Right cardiac atrium (tissue), 5 donors: ENCODE data around the gene FAM98C. TPM values are rescaled to one million over a fixed set of nuclear protein-coding genes. Genes with fewer than 3 reads are reported as not detected.

Experiments
- ATAC-seq, 2 donors: fragments of 200-7000 bp; cut with Tn5 transposase; one replicate each; pipeline versions ENCODE4 v1.8.0 to v1.9.1; 2020; ENCODE audit warnings: moderate library complexity in 2 of 2, mild to moderate bottlenecking in 1 of 2
- DNase-seq, 3 donors: peaks; one replicate each; pipeline ENCODE4 v3.0.0-alpha.2; 2020
- H3K27ac ChIP-seq: one replicate; pipeline ENCODE4 v1.5.1; 2013; ENCODE audit warnings: mild to moderate bottlenecking, low read length, control low read depth, moderate library complexity
- H3K27me3 ChIP-seq: one replicate; pipeline ENCODE4 v1.6.1; 2013; ENCODE audit not compliant: control insufficient read depth, insufficient read depth
- H3K4me1 ChIP-seq: one replicate; pipeline ENCODE4 v1.6.1; 2013; ENCODE audit warnings: low read length; ENCODE audit not compliant: control insufficient read depth, insufficient read depth
- H3K4me3 ChIP-seq: one replicate; pipeline ENCODE4 v1.5.1; 2013; ENCODE audit warnings: low read length, control low read depth
- H3K9me3 ChIP-seq: one replicate; pipeline ENCODE4 v1.6.1; 2013; ENCODE audit warnings: low read length; ENCODE audit not compliant: control insufficient read depth
- WGBS: extraction: QIAGEN DNeasy Blood & Tissue Kit; methylation state at CpG from one replicate; pipeline ENCODE4 v1.1.7; 2013; 5-methylcytosine and 5-hydroxymethylcytosine counted together
- intact Hi-C, 4 donors: fragments of 100-400 bp; cut with DNase I; formaldehyde crosslinking; loops; one replicate each; pipeline versions ENCODE4 v1.11.0 to v1.14.0; 2022 to 2023
- polyA plus RNA-seq: library from polyadenylated mRNA; stranded (reverse); fragments of 200-250 nt; gene quantifications from one replicate; pipeline ENCODE4 v1.2.3, GENCODE V29; 2013
- total RNA-seq, 4 donors: library from RNA; stranded (reverse); fragmentation: NEBNext Ultra II Directional; extraction: Animal tissue kit (Norgen Biotek cat#: 25700); gene quantifications; one replicate each; pipeline ENCODE4 v1.2.1, GENCODE V29; 2021
- donor health status: healthy with polysubstance abuse.
- donor health status: DM: no; HTN: yes; CAD: no.
- donor health status: DM: no; HTN: no; CAD: no.
- donor health status: DM: no; HTN: yes; CAD: no; lungs with severe emphysema.
- donor health status: DM: yes; HTN: yes; CAD: no.

The FAM98C gene
- total and polyA plus RNA-seq, 5 donors = 10.3 to 16.7 (median 11.6) TPM

DNA sequence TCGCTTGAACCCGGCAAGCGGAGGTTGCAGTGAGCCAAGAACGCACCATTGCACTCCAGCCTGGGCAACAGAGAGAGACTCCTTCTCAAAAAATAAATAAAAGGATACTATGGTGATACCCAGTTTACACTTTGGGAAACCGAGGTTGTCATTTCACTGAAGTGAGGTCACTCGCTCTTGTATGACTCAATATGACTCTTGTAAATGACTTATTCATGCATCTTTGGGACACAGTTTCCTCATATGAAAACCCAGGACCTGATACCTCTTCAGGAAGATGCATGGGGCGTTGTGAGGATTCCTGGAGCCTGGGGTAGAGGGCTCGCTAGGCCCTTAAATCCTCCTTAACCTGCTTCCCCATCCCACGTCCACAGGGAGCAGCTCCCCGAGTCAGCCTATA lies 24.0 kb upstream of the FAM98C start:
- Histone ChIP-seq H3K4me1 (peaks cover 5% of the 10 kb centered on the region), H3K4me3 (no peak overlapping the region), H3K27me3 (no peaks in the 10 kb centered on the region), H3K9me3 (no peaks in the 10 kb centered on the region), H3K27ac (no peak overlapping the region)
- 95% methylated on average over 10 of the region's 10 CpGs for WGBS
- intact Hi-C loops = no loop called here
- ATAC-seq (no peak), DNase-seq (peak in 1 of 3 donors; percentile 7)

DNA sequence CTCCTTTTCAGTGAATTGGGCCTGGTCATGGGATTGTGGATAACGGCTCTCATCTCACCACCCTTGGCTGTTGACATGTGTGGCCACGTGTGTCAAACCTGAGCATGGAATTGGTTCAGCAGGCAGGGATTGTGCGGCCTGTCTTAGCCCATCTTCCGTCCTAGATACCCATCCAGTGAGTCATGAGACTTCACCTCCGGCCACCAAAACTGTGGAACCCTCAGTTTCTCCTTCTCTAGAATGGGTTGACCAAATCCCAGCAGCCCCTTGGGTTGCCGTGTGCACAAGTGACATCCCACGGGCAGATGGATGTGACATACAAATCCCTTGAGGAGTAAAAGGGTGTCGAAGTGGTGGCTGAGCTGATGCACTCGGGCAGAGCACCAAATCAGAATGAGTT lies 21.8 kb upstream of the FAM98C start:
- H3K4me3 ChIP-seq = no peak overlapping the region
- DNase-seq (peak in 1 of 3 donors; percentile 19), ATAC-seq (no peak)
- no peaks in the 10 kb centered on the region for H3K27me3 ChIP-seq
- H3K9me3 ChIP-seq = no peaks in the 10 kb centered on the region
- WGBS = 86% methylated on average over 9 of the region's 9 CpGs
- intact Hi-C loops = no loop called here
- H3K4me1 ChIP-seq = peaks cover 2% of the 10 kb centered on the region
- H3K27ac ChIP-seq = no peak overlapping the region

- Histone ChIP-seq H3K4me3 (no peak overlapping the region), H3K27ac (no peak overlapping the region), H3K27me3 (no peaks in the 10 kb centered on the region), H3K9me3 (no peaks in the 10 kb centered on the region), H3K4me1 (peaks cover 7% of the 10 kb centered on the region)
- intact Hi-C loops = no loop called here
- no peak for ATAC-seq
- DNase-seq = peak in 1 of 3 donors; percentile 18
- WGBS = 88% methylated on average over 10 of the region's 10 CpGs
These were observed 19.7 kb upstream of the FAM98C start for GRCh38 chr19:38383184-38383583.

- DNase-seq (peak in 1 of 3 donors; percentile 16), ATAC-seq (no peak)
- 99% methylated on average over 2 of the region's 2 CpGs for WGBS
- Histone ChIP-seq H3K27ac (no peak overlapping the region), H3K4me1 (peaks cover 7% of the 10 kb centered on the region), H3K9me3 (no peaks in the 10 kb centered on the region), H3K4me3 (no peak overlapping the region), H3K27me3 (no peaks in the 10 kb centered on the region)
- intact Hi-C loops = no loop called here
These were observed 19.1 kb upstream of the FAM98C start for GRCh38 chr19:38383743-38384142.

DNA sequence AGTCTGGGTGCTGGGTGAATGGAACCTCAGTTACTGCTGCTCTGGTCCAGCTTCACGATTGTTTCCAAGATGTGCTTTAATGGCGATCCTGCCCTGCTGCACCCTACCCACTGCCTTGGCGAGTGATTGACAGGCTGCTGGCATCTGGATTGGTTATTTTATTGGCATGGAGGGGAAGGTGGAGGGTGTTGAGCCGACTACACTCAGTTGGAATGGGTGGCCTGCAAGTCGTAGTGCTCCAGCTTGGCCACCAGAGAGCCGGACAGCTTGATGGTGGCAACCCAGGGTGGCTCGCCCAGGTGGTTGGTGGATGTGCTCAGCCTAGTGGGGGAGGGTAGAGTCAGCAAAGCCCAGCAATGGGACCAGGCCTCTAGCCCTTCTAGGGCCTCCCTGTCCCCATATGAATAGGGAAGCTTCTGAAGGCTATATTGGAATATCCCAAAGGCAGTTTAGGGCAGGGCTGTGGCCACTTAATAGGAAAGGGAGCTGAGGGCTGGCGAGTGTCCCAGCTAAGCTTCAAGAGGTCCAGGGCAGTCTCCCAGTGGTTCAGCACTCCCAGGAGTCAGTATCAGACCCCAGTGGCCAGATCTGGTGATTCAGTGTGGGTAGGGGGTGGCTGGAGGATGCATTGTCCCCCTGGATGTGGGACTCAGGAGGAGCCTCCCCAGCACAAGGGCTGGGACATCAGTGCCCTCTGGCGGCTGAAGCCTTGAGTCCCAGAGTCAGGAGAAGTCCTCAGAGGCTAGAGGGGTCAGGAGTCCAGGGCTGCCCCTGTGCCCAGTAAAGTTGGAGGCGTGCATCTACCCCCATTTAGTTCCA lies 18.5 kb upstream of the FAM98C start:
- intact Hi-C loops = no loop called here
- WGBS = 85% methylated on average over 10 of the region's 10 CpGs
- Histone ChIP-seq H3K9me3 (no peaks in the 10 kb centered on the region), H3K4me3 (no peak overlapping the region), H3K27me3 (no peaks in the 10 kb centered on the region), H3K4me1 (peaks cover 11% of the 10 kb centered on the region), H3K27ac (no peak overlapping the region)
- DNase-seq = peak in 1 of 3 donors; percentile 19
- ATAC-seq = no peak

- intact Hi-C loops = no loop called here
- peaks cover 11% of the 10 kb centered on the region for H3K4me1 ChIP-seq
- WGBS = 76% methylated on average over 40 of the region's 40 CpGs
- H3K9me3 ChIP-seq = no peaks in the 10 kb centered on the region
- no peak overlapping the region for H3K4me3 ChIP-seq
- no peak overlapping the region for H3K27ac ChIP-seq
- H3K27me3 ChIP-seq = no peaks in the 10 kb centered on the region
- ATAC-seq (no peak), DNase-seq (peak in 1 of 3 donors; percentile 51)
These were observed 17.7 kb upstream of the FAM98C start for GRCh38 chr19:38385057-38385803.

DNA sequence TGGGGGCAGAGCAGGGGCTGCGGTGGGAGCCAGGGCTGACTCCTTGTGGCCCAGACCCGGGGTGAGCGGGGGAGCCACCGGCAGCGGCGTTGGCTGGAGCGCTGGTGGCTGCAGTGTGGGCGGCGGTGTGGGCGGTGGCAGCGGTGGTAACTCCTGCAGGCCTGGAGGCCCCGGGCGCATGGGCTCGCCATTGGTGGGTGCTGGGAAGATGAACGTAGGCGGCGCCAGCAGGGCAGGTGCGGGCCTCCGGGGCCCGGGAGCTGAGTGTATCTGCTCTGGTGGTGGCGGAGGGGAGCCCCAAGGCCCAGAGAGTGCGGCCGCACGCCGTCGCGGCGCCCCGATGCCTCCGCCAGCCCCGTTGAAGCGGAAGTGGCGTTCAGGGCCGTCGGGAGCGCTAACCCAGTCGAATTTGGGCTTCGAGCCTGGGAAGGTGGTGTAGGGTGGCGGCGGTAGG lies 17.1 kb upstream of the FAM98C start:
- Histone ChIP-seq H3K9me3 (no peaks in the 10 kb centered on the region), H3K4me3 (no peak overlapping the region), H3K27me3 (no peaks in the 10 kb centered on the region), H3K27ac (no peak overlapping the region), H3K4me1 (peaks cover 11% of the 10 kb centered on the region)
- intact Hi-C loops = no loop called here
- ATAC-seq = no peak
- WGBS = 63% methylated on average over 40 of the region's 40 CpGs
- DNase-seq = peak in 2 of 3 donors; percentile 53 to 62

DNA sequence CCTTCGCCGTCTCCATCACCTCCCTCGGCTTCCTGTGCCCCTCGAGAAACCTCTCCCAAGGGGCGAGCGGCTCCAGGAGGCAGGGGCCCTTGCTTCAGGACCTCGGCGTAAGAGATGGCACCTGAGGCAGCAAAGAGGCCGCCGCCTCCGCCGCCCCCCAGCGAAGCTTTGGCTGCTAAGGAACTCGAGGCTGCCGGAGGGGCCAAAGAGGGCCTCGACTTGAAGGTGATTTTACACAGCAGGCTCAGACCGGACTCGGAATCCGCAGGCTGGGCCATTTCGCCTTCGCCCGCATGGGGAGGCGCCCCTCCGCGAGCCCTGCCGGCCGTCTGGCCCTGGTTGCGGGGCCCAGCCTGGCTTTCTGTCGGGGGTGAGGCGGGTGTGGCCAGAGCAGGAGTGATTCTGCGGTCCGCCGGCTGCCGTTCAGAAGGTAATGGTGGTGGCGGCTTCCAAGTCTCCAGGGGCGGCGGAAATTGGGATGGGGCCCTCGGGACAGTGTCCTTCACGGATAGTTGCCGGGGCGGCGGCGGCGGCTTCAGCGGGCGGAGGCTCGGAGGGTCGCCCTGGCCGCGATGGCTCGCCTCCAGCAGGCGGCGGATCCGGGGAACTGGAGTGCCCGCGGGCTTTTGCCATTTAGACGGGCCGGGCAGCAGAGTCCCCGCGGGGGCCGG lies 16.5 kb upstream of the FAM98C start:
- 50% methylated on average over 61 of the region's 61 CpGs for WGBS
- H3K4me3 ChIP-seq = no peak overlapping the region
- no peaks in the 10 kb centered on the region for H3K9me3 ChIP-seq
- intact Hi-C loops = no loop called here
- H3K4me1 ChIP-seq = peaks cover 11% of the 10 kb centered on the region
- ATAC-seq (no peak), DNase-seq (peak in 2 of 3 donors; percentile 57 to 59)
- no peaks in the 10 kb centered on the region for H3K27me3 ChIP-seq
- no peak overlapping the region for H3K27ac ChIP-seq

GRCh38 chr19:38386971-38387549 lies 15.8 kb upstream of the FAM98C start:
- 8% methylated on average over 36 of the region's 36 CpGs for WGBS
- Histone ChIP-seq H3K27me3 (no peaks in the 10 kb centered on the region), H3K4me1 (peaks cover 11% of the 10 kb centered on the region), H3K4me3 (peak overlapping the region; percentile 47), H3K9me3 (no peaks in the 10 kb centered on the region), H3K27ac (no peak overlapping the region)
- peak; percentile 1 to 7 for ATAC-seq
- intact Hi-C loops = no loop called here
- DNase-seq = peak; percentile 48 to 78 (median 76)

DNA sequence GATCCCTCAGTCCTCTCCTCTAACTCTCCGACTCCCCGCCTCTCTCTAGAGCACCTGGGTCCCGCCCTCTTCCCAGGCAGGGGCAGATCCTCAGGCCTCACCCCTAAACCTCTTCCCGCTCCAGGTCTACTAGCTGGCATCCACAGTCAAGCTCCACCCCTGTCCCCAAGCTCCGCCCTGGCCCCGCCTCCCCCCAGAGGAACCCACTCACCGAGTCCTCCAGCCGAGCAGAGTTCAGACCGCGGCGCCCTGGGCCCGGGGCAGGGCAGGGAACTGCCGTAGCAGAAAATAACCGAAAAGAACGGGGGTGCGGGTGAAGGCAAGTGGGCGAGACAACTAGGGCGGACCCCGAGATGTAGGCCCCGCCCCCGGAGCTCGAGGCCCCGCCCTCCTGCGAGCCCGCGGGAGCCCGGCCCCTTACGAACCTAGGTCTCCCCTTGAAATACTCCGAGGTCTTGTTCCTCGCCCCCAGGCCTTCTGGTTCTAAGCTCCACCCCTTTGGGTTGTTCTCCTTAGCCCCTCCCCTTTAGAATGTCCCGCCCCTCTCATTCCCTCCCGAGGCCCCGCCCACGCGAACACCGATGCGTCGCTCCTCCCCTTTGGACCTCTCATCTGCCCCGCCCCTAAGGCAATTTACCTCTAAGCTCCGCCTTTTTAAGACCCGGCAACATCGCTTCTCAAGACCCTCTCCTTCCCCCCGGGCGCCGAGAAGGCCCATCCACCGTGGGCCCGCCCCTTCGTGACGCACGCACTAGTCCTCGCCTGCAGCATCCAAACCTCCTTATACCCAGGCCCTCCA lies 15.1 kb upstream of the FAM98C start, which contains the start of gene GGN:
Gene GGN, minus strand, starts transcription at position 485 of the 799 bp plus-strand sequence. CDS start 773 bp downstream, outside the sequence.
- ATAC-seq (peak; percentile 72 to 76), DNase-seq (peak; percentile 81 to 91 (median 88))
- intact Hi-C loops = no loop called here
- H3K9me3 ChIP-seq = no peaks in the 10 kb centered on the region
- 2% methylated on average over 51 of the region's 51 CpGs for WGBS
- H3K27ac ChIP-seq = no peak within 1 kb of the TSS
- peaks cover 11% of the 10 kb centered on the region for H3K4me1 ChIP-seq
- peak within 1 kb of the TSS; percentile 47 for H3K4me3 ChIP-seq
- no peaks in the 10 kb centered on the region for H3K27me3 ChIP-seq
